Measurements from ENCODE around the gene NEO1.

NEO1 gene

DNA sequence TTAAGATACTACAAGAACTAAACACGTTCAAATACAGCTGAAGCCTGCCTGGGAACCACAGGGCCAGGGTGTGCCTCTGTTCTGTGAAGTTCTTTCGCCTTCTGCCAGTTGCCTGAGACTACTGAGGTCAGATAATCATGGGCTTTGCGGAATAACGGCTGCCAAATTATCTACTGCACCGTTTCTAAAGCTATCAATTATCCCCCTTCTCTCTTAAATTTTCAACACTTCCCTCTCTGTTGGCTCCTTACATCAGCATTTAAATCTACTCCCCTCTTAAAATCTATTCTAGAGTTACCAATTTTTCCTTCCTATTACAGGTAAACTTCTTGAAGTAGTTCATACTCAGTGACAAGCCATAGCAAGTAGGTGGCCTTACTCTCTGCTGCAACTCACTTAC is 6.2 kb upstream of the NEO1 start:
- peaks cover 6% of the 10 kb centered on the region; the same call in 1 of the 2 replicates for H3K27me3 ChIP-seq (ENCODE audit: low read depth)
- no peak for DNase-seq (ENCODE audit: low spot score in 2 of 2)
- in situ Hi-C loops (cut with MboI; ENCODE audit: low sequenced_read_pairs), result no loop called here

DNA sequence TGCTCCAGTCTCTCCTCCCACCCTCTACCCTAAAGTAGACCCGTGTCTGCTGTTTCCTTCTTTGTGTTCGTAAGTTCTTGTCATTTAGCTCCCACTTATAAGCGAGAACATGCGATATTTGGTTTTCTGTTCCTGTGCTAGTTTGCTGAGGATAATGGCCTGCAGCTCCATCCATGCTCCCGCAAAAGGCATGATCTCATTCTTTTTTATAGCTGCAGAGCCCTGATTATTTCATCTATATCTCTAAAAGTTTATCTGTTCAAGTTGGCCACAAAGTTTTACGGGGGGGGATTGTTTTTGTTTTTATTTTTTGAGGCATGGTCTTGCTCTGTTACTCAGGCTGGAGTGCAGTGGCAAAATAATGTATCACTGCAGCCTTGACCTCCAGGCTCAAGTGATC is 4.4 kb upstream of the NEO1 start:
- in situ Hi-C loops (cut with MboI; ENCODE audit: low sequenced_read_pairs), result no loop called here
- H3K4me1 ChIP-seq, result peaks cover 5% of the 10 kb centered on the region; the same call in 1 of the 2 replicates
- no peak for DNase-seq (ENCODE audit: low spot score in 2 of 2)

More for the DNA sequence above, 6.2 kb upstream of the NEO1 start:
- Histone ChIP-seq H3K9me3 (no peaks in the 10 kb centered on the region; the same call in 1 of the 2 replicates), H3K4me1 (peaks cover 4% of the 10 kb centered on the region; the same call in 1 of the 2 replicates), H3K36me3 (replicated peaks) (no peaks in the 10 kb centered on the region), H3K4me3 (no peak overlapping the region)

DNA sequence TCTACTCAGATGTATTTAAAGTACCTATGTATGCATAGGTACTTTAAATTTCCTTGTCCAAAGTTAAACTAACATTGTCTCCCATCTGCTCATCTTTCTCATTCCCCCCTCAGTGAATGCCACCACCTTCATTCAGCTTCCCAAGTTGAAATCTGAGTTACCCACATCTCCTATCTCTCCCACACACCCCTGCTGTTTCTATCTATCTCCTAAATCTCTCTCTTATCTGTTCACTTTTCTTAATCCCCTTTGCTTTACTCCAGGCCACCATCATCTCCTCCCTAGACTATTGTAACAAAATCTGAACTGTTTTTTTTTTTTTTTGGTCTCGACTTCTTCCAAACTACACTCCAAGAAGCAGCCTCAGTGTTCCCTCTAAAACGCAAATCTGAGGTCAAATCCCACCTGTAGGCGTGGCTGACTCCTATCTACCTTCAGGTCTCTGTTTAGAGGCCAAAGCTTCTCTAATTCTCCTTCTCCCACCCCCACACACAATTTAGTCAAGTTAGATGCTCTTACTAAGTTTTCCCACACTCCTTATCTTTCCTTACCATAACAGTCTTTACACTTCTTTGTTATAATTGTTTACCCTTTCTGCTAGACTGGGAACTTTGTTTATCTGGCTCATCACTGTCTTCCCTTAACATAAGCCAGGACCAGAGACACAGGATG is 3.5 kb upstream of the NEO1 start:
- H3K9me3 ChIP-seq, result no peaks in the 10 kb centered on the region
- in situ Hi-C loops (cut with MboI; ENCODE audit: low sequenced_read_pairs), result no loop called here
- H3K36me3 ChIP-seq (replicated peaks), result no peaks in the 10 kb centered on the region
- peaks cover 10% of the 10 kb centered on the region for H3K4me1 ChIP-seq
- no peak overlapping the region for H3K4me3 ChIP-seq
- DNase-seq (ENCODE audit: low spot score in 2 of 2), result no peak
- H3K27me3 ChIP-seq (ENCODE audit: low read depth), result peaks cover 6% of the 10 kb centered on the region; the same call in 1 of the 2 replicates

More for the DNA sequence above, 4.4 kb upstream of the NEO1 start:
- no peaks in the 10 kb centered on the region for H3K36me3 ChIP-seq (replicated peaks)
- H3K9me3 ChIP-seq, result no peaks in the 10 kb centered on the region; the same call in 1 of the 2 replicates
- H3K27me3 ChIP-seq (ENCODE audit: low read depth), result peaks cover 6% of the 10 kb centered on the region; the same call in 1 of the 2 replicates
- H3K4me3 ChIP-seq, result no peak overlapping the region

DNA sequence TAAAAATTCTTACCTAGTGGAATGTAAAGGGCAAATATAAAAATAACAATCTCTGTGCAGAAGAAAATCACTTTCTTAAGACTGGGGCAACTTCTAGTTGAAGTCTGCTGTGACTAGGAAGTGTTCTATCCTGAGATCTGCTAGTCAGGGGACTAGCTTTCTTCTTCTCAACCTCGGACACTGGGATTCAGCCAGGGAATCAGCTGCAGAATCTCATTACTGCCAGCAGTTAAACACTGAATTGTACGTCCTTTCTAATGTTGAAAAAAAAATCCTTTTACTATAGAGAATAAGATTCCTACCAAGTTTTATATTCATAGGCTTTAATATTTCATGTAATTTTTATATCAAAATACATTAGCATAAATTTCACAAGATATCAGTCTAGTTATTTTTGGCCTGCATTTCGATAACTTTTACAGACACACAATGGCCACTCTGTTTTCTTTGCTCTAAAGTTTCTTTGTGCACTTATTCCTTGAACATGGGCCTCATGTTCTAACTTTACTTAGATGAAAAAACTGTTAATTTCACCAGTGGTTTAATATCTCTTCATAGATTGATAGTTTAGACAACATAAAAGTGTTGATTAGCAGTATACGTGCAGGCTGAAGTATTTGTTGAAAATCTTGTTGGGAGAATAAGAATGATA is 2.6 kb upstream of the NEO1 start:
- in situ Hi-C loops (cut with MboI; ENCODE audit: low sequenced_read_pairs), result no loop called here
- no peak overlapping the region for H3K4me3 ChIP-seq
- no peaks in the 10 kb centered on the region for H3K36me3 ChIP-seq (replicated peaks)
- H3K27me3 ChIP-seq (ENCODE audit: low read depth), result peaks cover 6% of the 10 kb centered on the region; the same call in 1 of the 2 replicates
- DNase-seq (ENCODE audit: low spot score in 2 of 2), result no peak
- H3K4me1 ChIP-seq, result peaks cover 12% of the 10 kb centered on the region
- no peaks in the 10 kb centered on the region for H3K9me3 ChIP-seq

DNA sequence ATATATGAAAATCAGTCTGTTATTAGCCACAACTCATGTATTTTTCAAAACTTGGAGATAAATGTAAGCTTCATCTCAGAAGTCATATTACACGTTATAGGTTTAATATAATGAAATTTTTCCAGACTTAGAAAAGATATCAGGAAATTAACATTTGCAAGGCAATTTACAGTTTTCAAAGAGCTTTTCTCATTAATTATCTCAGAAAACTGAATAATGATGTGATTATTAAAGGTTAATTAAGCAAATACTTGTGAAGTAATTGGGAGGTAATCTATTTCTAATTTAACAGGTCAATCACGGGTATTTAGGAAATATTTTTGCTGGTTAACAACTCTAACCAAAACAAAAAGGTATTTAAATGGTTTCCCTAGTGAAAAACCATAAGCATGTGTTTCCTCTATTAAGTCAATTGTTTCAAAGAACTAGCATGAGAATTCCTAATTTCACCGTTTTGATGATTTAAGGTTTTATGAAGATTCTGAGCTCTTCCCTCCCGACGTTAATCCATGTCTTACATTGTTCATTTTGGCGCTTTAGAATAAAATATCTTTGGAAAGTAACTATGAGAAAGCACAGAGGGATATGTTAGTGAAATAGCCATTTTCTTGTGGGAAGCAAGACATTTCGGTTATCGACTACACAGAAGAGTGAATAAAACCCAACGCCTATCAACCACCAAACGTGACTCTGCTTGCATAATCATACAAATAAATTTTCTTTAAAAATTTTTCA is 1.5 kb upstream of the NEO1 start:
- H3K27me3 ChIP-seq (ENCODE audit: low read depth), result peaks cover 6% of the 10 kb centered on the region; the same call in 1 of the 2 replicates
- no peak for DNase-seq (ENCODE audit: low spot score in 2 of 2)
- no peaks in the 10 kb centered on the region for H3K9me3 ChIP-seq
- in situ Hi-C loops (cut with MboI; ENCODE audit: low sequenced_read_pairs), result no loop called here
- peak overlapping the region; percentile 80 for H3K4me3 ChIP-seq
- H3K36me3 ChIP-seq (replicated peaks), result no peaks in the 10 kb centered on the region
- peaks cover 12% of the 10 kb centered on the region for H3K4me1 ChIP-seq

DNA sequence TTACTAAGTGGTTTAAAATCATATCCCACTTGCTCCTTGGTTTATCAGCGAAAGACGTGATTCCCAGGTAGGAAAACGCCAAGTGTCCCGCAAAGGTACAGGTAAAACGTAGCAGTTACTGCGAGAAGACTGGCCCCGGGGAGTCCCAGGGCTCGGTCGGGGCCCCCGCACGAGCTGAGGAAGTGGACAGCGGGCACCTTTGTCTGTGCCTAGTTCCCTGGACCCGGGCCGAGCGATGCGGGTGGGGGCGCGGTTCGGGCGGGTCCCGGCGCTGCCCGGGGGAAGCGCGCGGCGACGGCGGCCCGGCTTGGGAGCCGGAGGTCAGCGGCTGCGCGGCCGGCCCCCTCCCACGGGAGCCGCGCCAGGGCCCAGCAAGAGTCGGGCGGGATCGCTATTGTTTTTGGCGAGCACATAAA is 864 bp upstream of the NEO1 start:
- DNase-seq (ENCODE audit: low spot score in 2 of 2), result no peak

DNA sequence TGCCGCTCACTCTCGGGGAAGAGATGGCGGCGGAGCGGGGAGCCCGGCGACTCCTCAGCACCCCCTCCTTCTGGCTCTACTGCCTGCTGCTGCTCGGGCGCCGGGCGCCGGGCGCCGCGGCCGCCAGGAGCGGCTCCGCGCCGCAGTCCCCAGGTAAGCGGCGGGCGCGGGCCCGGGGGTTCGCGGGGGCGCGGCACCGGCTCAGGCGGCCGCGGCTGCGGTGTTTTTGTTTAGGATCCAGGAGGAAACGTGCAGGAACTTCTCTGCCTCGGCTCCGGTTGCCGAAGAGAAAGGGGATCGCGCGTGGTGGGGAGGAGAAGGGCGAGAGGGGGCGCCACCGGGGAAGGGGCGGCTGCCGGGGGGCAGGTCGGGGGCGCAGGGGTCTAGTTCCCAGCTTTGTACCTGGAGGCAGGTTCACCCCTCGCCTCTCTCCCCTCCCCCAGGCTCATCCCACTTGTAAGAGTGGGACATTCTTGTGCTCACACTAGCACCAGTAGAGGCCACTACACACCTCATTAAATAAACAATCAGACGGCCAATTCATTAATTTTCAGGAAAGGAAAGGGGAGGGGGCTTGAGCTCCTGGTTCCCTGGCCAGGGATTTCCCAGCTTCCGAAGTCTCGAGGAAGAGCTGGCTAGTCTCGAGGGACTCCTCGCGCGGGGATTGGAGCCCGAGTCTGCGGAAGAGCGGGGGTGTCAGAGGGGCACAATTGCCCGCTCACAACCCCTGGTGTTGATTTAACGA is 562 bp downstream of the NEO1 start:
- Histone ChIP-seq H3K27me3 (ENCODE audit: low read depth) (no peaks in the 10 kb centered on the region; the same call in 1 of the 2 replicates), H3K4me1 (peaks cover 12% of the 10 kb centered on the region), H3K4me3 (peak overlapping the region; percentile 41), H3K9me3 (no peaks in the 10 kb centered on the region), H3K36me3 (replicated peaks) (no peaks in the 10 kb centered on the region)
- DNase-seq (ENCODE audit: low spot score in 2 of 2), result peak; percentile 78 to 89
- in situ Hi-C loops (cut with MboI; ENCODE audit: low sequenced_read_pairs), result no loop called here

More for the DNA sequence above, 864 bp upstream of the NEO1 start:
- no peaks in the 10 kb centered on the region for H3K9me3 ChIP-seq
- peaks cover 3% of the 10 kb centered on the region; the same call in 1 of the 2 replicates for H3K27me3 ChIP-seq (ENCODE audit: low read depth)
- H3K36me3 ChIP-seq (replicated peaks), result no peaks in the 10 kb centered on the region
- in situ Hi-C loops (cut with MboI; ENCODE audit: low sequenced_read_pairs), result no loop called here
- peaks cover 12% of the 10 kb centered on the region for H3K4me1 ChIP-seq
- peak overlapping the region; percentile 80 for H3K4me3 ChIP-seq

DNA sequence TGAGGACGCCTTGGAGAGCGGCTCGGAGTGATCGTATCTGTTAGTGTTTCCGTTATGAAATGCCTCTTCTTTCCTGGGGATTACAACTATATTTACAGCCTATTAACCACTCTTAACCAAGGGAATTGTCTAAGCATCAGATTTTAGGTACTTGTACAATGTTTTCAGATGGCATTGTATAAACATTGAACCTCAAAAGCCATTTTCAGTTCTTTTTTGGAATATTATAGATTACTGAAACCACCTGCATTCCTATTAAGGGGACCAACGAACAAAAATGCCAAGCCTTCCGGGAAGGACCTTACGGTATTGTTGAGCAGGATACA is 1.1 kb downstream of the NEO1 start:
- Histone ChIP-seq H3K4me1 (peaks cover 16% of the 10 kb centered on the region), H3K4me3 (peak overlapping the region; percentile 41), H3K36me3 (replicated peaks) (no peaks in the 10 kb centered on the region), H3K27me3 (ENCODE audit: low read depth) (no peaks in the 10 kb centered on the region; the same call in 1 of the 2 replicates), H3K9me3 (no peaks in the 10 kb centered on the region)
- DNase-seq (ENCODE audit: low spot score in 2 of 2), result no peak
- in situ Hi-C loops (cut with MboI; ENCODE audit: low sequenced_read_pairs), result no loop called here

DNA sequence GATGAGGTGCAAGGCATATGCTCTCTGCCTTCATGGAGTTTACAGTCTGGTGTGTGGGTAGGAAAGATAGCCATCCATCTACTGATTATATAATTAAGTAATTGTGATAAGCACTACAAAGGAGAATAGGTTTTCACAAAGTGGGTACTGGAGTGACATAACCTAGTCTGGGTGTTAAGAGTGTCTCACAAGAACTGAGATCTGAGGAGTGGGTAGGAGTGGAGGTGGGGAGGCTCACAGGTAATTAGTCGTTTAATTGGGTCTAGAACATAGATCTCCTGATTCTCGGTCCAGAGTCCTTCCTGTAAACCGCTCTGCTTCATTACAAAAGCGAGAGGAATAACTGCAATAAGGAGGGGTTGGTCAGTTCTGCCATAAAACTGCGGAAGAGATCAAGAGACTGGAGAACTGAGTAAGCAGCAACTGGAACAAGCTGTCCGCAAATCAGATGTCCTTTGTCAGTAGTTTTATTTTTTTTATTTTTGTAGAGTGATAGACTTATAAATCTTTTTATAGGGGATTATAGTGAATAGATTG is 2.2 kb downstream of the NEO1 start:
- H3K27me3 ChIP-seq (ENCODE audit: low read depth), result no peaks in the 10 kb centered on the region
- no peak overlapping the region for H3K4me3 ChIP-seq
- in situ Hi-C loops (cut with MboI; ENCODE audit: low sequenced_read_pairs), result no loop called here
- no peaks in the 10 kb centered on the region for H3K36me3 ChIP-seq (replicated peaks)
- no peaks in the 10 kb centered on the region for H3K9me3 ChIP-seq
- H3K4me1 ChIP-seq, result peaks cover 24% of the 10 kb centered on the region
- DNase-seq (ENCODE audit: low spot score in 2 of 2), result no peak

DNA sequence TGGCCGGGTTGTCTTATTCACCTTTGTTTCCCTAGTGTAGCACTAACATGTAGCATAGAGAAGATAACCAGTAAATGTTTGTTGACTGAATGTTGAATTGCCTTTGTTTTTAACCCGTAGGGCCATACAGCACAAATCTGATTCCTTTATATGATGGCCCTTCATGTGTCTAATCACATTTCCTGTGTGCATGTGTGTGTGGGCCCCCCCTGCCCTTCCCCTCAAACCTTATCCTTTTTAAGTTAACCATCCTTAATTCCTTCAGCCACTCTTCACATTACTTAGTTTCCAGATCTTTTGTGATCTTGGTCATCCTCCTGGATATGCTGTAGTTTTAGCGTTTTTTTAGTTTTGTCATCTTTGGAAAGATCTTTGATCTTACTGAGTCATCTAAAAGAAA is 4.2 kb downstream of the NEO1 start:
- Histone ChIP-seq H3K36me3 (replicated peaks) (no peaks in the 10 kb centered on the region), H3K4me1 (peaks cover 18% of the 10 kb centered on the region), H3K9me3 (no peaks in the 10 kb centered on the region), H3K4me3 (no peak overlapping the region), H3K27me3 (ENCODE audit: low read depth) (no peaks in the 10 kb centered on the region)
- in situ Hi-C loops (cut with MboI; ENCODE audit: low sequenced_read_pairs), result no loop called here
- no peak for DNase-seq (ENCODE audit: low spot score in 2 of 2)

DNA sequence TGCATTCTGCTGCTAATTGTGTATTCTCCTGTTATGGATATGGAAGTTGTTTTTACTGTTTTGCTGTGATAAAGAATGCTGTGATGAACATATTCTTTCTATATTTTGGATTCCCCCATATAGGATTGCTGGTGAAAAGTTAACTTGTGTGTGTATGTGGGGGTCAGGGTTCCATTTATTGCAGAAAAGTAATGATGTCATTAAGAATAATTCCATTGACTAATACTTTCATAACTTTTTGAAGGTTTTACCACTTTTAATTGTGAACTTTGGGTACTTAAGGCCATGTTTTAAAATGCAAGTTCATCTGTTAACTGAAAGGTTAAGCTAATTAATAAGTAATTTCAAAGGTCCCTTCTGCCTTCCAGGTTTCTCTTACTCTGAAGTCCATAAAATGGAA is 6.2 kb downstream of the NEO1 start:
- in situ Hi-C loops (cut with MboI; ENCODE audit: low sequenced_read_pairs), result no loop called here
- no peaks in the 10 kb centered on the region for H3K27me3 ChIP-seq (ENCODE audit: low read depth)
- no peak for DNase-seq (ENCODE audit: low spot score in 2 of 2)
- no peak overlapping the region for H3K4me3 ChIP-seq
- no peaks in the 10 kb centered on the region for H3K9me3 ChIP-seq
- peaks cover 23% of the 10 kb centered on the region for H3K4me1 ChIP-seq
- H3K36me3 ChIP-seq (replicated peaks), result no peaks in the 10 kb centered on the region

DNA sequence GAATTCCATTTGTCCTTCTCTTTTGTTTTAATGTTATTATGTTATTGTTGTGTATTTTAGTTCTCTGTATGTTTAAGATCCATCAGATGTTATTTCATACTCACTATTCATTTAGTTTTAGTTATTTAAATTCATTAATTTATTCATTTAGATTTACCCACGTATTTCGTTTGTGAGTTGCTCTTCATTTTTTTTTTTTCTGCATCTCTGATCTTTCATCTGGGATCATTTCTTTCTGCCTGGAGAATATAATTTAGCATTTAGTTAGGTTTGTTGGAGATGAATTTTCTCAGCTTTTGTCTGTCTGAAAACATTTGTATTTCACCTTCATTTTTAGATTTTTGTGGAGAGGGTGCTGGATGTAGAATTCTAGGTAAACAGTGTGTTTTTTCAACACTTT is 12.9 kb downstream of the NEO1 start:
- H3K4me1 ChIP-seq, result peaks cover 6% of the 10 kb centered on the region
- H3K9me3 ChIP-seq, result no peaks in the 10 kb centered on the region
- DNase-seq (ENCODE audit: low spot score in 2 of 2), result no peak
- no peaks in the 10 kb centered on the region for H3K27me3 ChIP-seq (ENCODE audit: low read depth)
- H3K4me3 ChIP-seq, result no peak overlapping the region
- in situ Hi-C loops (cut with MboI; ENCODE audit: low sequenced_read_pairs), result no loop called here
- H3K36me3 ChIP-seq (replicated peaks), result no peaks in the 10 kb centered on the region

DNA sequence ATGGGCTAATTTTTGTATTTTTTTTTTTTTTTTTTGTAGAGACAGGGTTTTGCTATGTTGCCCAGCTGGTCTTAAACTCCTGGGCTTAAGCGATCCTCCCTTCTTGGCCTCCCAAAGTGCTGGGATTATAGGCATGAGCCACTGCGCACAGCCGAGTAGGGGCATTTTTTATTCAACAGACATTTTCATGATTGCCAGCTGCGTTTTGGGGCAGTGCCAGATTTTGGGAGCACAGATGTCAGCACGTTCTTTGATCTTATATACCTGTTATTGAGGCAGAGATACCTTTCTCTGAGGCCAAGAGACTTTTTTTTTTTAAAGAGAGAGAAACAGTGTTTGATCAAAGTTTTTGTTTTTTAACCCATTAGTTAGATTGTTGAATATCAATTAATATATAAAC is 16.8 kb downstream of the NEO1 start:
- Histone ChIP-seq H3K4me1 (no peaks in the 10 kb centered on the region), H3K36me3 (replicated peaks) (no peaks in the 10 kb centered on the region), H3K4me3 (no peak overlapping the region), H3K27me3 (ENCODE audit: low read depth) (no peaks in the 10 kb centered on the region), H3K9me3 (no peaks in the 10 kb centered on the region)
- no peak for DNase-seq (ENCODE audit: low spot score in 2 of 2)
- in situ Hi-C loops (cut with MboI; ENCODE audit: low sequenced_read_pairs), result no loop called here

All from HAP-1 (cell line).